ENCODE data around the gene KLF12.

DNA sequence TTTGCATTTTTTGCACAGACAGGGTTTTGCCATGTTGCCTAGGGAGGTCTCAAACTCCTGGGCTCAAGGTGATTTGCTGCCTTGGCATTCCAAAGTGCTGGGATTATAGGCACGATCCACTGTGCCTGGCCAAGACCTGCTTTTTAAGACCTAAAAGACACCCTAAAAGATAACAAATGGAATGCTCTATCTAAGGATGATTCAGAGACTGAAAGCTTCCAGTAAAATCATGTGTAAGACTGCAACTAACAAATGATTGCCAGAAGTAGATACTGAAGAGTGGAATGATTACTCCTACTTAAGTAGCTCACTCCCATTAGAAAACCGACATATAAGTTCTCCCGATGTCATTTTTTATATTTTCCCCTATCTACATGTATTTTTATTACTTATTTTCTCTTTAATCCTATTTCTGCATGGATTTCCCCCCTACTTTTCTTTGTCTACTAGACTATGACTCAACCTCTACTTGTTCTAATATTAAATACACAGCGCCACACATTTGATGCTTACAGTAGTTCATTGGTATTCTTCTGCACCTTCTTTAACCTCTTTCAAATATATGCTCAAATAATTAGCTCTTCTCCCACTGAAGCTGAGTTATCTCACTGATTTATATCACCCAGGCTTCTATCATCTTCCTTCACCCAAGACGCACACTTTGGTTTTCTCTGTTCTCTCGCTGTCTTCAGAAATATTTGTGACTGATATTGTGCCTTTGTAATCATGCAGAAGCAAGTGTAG lies 32.2 kb upstream of the KLF12 start:
- TF ChIP-seq ZNF274 (IDR thresholded peaks at IDR 0.05; ENCODE audit: low read depth, low read length) (no peak), YY1 (IDR thresholded peaks at IDR 0.05; ENCODE audit: insufficient read depth, insufficient read length) (no peak)
